Spleen (tissue), 11 donors: ENCODE data around the gene GSN. TPM values are rescaled to one million over a fixed set of nuclear protein-coding genes. Genes with fewer than 3 reads are reported as not detected.

Experiments used
- DNase-seq: peaks from one replicate; pipeline ENCODE4 v3.0.0-alpha.2; 2020
- H3K27ac ChIP-seq, 8 donors: fragments of 200-600 bp; sonication (generic) in 7 of 8; 1 replicate in 4 of 8; 2 replicates in 4 of 8; pipeline versions ENCODE4 v1.5.0 to v1.8.0; 2016 to 2021; ENCODE audit warnings: inconsistent platforms in 4 of 8, mild to moderate bottlenecking in 4 of 8, moderate library complexity in 1 of 8
- H3K27me3 ChIP-seq, 7 donors: fragments of 200-600 bp; sonication (generic) in 6 of 7; replicated peaks in 1 of 7; 1 replicate in 4 of 7; 2 replicates in 3 of 7; pipeline versions ENCODE4 v1.5.0 to v1.8.0; 2016 to 2021; ENCODE audit warnings: inconsistent platforms in 3 of 7, mild to moderate bottlenecking in 1 of 7
- H3K36me3 ChIP-seq, 6 donors: fragments of 200-600 bp; sonication (generic) in 5 of 6; 1 replicate in 4 of 6; 2 replicates in 2 of 6; pipeline versions ENCODE4 v1.5.0 to v1.8.0; 2016 to 2021; ENCODE audit warnings: inconsistent platforms in 2 of 6
- H3K4me1 ChIP-seq, 6 donors: fragments of 200-600 bp; sonication (generic) in 5 of 6; 1 replicate in 3 of 6; 2 replicates in 3 of 6; pipeline versions ENCODE4 v1.5.0 to v1.8.0; 2016 to 2021; ENCODE audit warnings: inconsistent platforms in 3 of 6
- H3K4me3 ChIP-seq, 8 donors: fragments of 200-600 bp; sonication (generic) in 7 of 8; 1 replicate in 4 of 8; 2 replicates in 4 of 8; pipeline versions ENCODE4 v1.5.0 to v1.8.0; 2016 to 2021; ENCODE audit warnings: inconsistent platforms in 4 of 8, mild to moderate bottlenecking in 4 of 8, moderate library complexity in 2 of 8
- H3K9me3 ChIP-seq, 8 donors: fragments of 200-600 bp; sonication (generic) in 7 of 8; 1 replicate in 4 of 8; 2 replicates in 4 of 8; pipeline versions ENCODE4 v1.5.0 to v1.8.0; 2016 to 2021; ENCODE audit warnings: inconsistent platforms in 4 of 8
- POLR2A ChIP-seq, 3 donors: fragments of 450-650 bp; IDR thresholded peaks; one replicate each; pipeline ENCODE4 v1.5.1; 2017; ENCODE audit warnings: antibody characterized with exemption in 3 of 3, mild to moderate bottlenecking in 1 of 3
- POLR2AphosphoS5 ChIP-seq, 3 donors: sonication (generic); formaldehyde crosslinking; IDR thresholded peaks; one replicate each; pipeline ENCODE4 v1.5.1; 2017; ENCODE audit warnings: antibody characterized with exemption in 3 of 3
- WGBS, 5 donors: extraction: QIAGEN DNeasy Blood & Tissue Kit in 3 of 5; methylation state at CpG; one replicate each; pipeline versions ENCODE4 v1.1.5 to v1.1.7; 2013 to 2018; 5-methylcytosine and 5-hydroxymethylcytosine counted together
- intact Hi-C: fragments of 100-400 bp; cut with DNase I; formaldehyde crosslinking; loops from one replicate; pipeline ENCODE4 v1.15.0; 2023; ENCODE audit warnings: low total_unique reads
- polyA plus RNA-seq, 3 donors: library from polyadenylated mRNA; stranded (reverse); fragments of 200-250 nt; gene quantifications; one replicate each; pipeline ENCODE4 v1.2.1, GENCODE V29; 2013
- total RNA-seq, 7 donors: library from RNA; depleted of rRNA in 3 of 7; stranded (reverse); fragments of >200 nt in 3 of 7; fragmentation: NEBNext Ultra II Directional in 4 of 7; extraction: Animal tissue kit (Norgen Biotek cat#: 25700) in 4 of 7; gene quantifications; one replicate each; pipeline versions ENCODE4 v1.1.0 to v1.2.1, GENCODE V29; 2016 to 2021
- TF ChIP-seq, protein P1 (sequence below), 11 experiments: fragments of 200-600 bp in 7 of 11; fragments of 450-650 bp in 4 of 11; sonication (generic) in 4 of 11; IDR thresholded peaks in 8 of 11; conservative IDR thresholded peaks in 3 of 11; 1 replicate in 7 of 11; 2 replicates in 4 of 11; pipeline versions ENCODE4 v1.4.0 to v1.8.0; 2016 to 2021; ENCODE audit warnings: antibody characterized with exemption in 11 of 11, inconsistent platforms in 4 of 11, mild to moderate bottlenecking in 1 of 11
- donor health status: healthy with polysubstance abuse.
- donor health status: DM: no; HTN: no; CAD: no; lungs with moderate emphysema.
- donor health status: DM: no; HTN: no; CAD: no.
- donor health status: Bipolar disorder and iron deficiency.
- donor health status: healthy.
- donor health status: DM: no; HTN: no; CAD: no.
- donor health status: DM: yes; HTN: yes; CAD: no.

GSN gene
- total and polyA plus RNA-seq, 10 donors, result 115 to 432 (median 227) TPM

- WGBS, 5 donors, result 11 to 20% (median 15%) methylated on average over 4 of the region's 4 CpGs
- H3K27me3 ChIP-seq, result no peaks in the 10 kb centered on the region
- TF ChIP-seq POLR2A (IDR thresholded peaks at IDR 0.05) (no peak), POLR2AphosphoS5 (IDR thresholded peaks at IDR 0.05) (peak in 1 of 3 donors; percentile 8)
- no peak for DNase-seq
- H3K9me3 ChIP-seq, result no peaks in the 10 kb centered on the region
- H3K27ac ChIP-seq, result no peak overlapping the region
- intact Hi-C loops, result loop anchor here (10.0 kb wide), 1 partner anchor 46 kb away; no protein-coding TSS in a partner anchor
- no peaks in the 10 kb centered on the region for H3K36me3 ChIP-seq
- H3K4me1 ChIP-seq, result peaks cover 0 to 21% (median 8%) of the 10 kb centered on the region in 6 donors
- H3K4me3 ChIP-seq, result no peak overlapping the region
These were observed 6.9 kb upstream of the GSN start for GRCh38 chr9:121261107-121261460.

DNA sequence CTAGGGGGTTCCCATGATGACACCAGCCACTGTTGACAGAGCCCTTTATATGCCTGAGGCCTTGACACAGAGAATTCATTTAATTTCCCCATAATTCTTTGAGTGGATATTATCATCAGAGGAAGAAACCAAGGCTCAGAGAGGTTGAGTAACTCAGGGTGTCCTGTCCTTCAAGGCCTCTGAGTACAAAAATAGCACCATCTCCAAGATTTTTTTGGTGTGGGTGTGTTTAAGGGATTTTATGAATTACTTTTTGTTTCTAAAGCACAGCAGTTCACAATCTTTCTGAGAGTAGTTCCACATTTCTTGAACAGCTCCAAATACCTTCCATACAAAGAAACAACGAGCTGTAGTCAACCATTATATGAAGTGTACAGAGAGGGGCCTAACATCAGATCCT is 6.2 kb upstream of the GSN start:
- Histone ChIP-seq H3K27ac (no peak overlapping the region), H3K27me3 (no peaks in the 10 kb centered on the region), H3K4me3 (no peak overlapping the region), H3K36me3 (no peaks in the 10 kb centered on the region), H3K9me3 (no peaks in the 10 kb centered on the region), H3K4me1 (peaks cover 0 to 26% (median 12%) of the 10 kb centered on the region in 6 donors)
- DNase-seq, result no peak
- 86 to 92% (median 91%) methylated on average over 1 of the region's 1 CpG for WGBS, 5 donors
- intact Hi-C loops, result loop anchor here (10.0 kb wide), 1 partner anchor 47 kb away; no protein-coding TSS in a partner anchor
- TF ChIP-seq, protein P1, sequence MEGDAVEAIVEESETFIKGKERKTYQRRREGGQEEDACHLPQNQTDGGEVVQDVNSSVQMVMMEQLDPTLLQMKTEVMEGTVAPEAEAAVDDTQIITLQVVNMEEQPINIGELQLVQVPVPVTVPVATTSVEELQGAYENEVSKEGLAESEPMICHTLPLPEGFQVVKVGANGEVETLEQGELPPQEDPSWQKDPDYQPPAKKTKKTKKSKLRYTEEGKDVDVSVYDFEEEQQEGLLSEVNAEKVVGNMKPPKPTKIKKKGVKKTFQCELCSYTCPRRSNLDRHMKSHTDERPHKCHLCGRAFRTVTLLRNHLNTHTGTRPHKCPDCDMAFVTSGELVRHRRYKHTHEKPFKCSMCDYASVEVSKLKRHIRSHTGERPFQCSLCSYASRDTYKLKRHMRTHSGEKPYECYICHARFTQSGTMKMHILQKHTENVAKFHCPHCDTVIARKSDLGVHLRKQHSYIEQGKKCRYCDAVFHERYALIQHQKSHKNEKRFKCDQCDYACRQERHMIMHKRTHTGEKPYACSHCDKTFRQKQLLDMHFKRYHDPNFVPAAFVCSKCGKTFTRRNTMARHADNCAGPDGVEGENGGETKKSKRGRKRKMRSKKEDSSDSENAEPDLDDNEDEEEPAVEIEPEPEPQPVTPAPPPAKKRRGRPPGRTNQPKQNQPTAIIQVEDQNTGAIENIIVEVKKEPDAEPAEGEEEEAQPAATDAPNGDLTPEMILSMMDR (IDR thresholded peaks at IDR 0.05 in 8 of 11, conservative IDR thresholded peaks at IDR 0.05 in 3 of 11), result no peak
- TF ChIP-seq POLR2AphosphoS5 (IDR thresholded peaks at IDR 0.05) (no peak), POLR2A (IDR thresholded peaks at IDR 0.05) (no peak)

DNA sequence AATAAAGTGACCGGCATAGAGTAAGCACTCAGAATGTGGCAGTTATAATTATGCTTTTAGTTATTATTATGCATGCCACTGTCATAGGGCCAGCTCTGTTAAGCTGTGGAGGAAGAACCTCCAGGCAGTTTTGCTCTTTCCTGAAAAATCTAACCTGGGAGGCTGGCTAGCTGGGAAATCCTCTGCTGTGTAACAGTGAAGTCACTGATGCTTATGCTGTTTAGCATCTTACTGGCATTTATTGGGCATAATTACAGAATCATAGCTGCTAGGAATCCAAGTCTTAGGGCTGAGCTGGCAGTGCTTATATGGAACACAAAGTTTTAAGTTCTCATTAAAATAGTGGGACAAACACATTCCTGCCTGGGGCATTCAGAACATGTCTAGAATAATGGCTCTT is 5.5 kb upstream of the GSN start:
- Histone ChIP-seq H3K4me3 (no peak overlapping the region), H3K9me3 (no peaks in the 10 kb centered on the region), H3K27ac (no peak overlapping the region), H3K36me3 (no peaks in the 10 kb centered on the region), H3K4me1 (peaks cover 2 to 33% (median 18%) of the 10 kb centered on the region in 6 donors), H3K27me3 (no peaks in the 10 kb centered on the region)
- intact Hi-C loops, result loop anchor here (10.0 kb wide), 1 partner anchor 48 kb away; no protein-coding TSS in a partner anchor
- TF ChIP-seq POLR2AphosphoS5 (IDR thresholded peaks at IDR 0.05), result no peak
- no peak for TF ChIP-seq POLR2A (IDR thresholded peaks at IDR 0.05)
- TF ChIP-seq, protein P1 (IDR thresholded peaks at IDR 0.05 in 8 of 11, conservative IDR thresholded peaks at IDR 0.05 in 3 of 11), result no peak
- no peak for DNase-seq
- WGBS, 5 donors, result 84 to 98% (median 93%) methylated on average over 1 of the region's 1 CpG

GRCh38 chr9:121262953-121263352 is 5.0 kb upstream of the GSN start:
- WGBS, 5 donors, result 75 to 80% (median 77%) methylated on average over 5 of the region's 5 CpGs

More at GRCh38 chr9:121262953-121263352, 5.0 kb upstream of the GSN start:
- Histone ChIP-seq H3K9me3 (no peaks in the 10 kb centered on the region), H3K4me3 (no peak overlapping the region), H3K27me3 (no peaks in the 10 kb centered on the region), H3K4me1 (peaks cover 4 to 33% (median 21%) of the 10 kb centered on the region in 6 donors), H3K36me3 (no peaks in the 10 kb centered on the region), H3K27ac (no peak overlapping the region)
- intact Hi-C loops, result loop anchor here (10.0 kb wide), 1 partner anchor 48 kb away; no protein-coding TSS in a partner anchor
- no peak for DNase-seq
- TF ChIP-seq POLR2AphosphoS5 (IDR thresholded peaks at IDR 0.05) (no peak), POLR2A (IDR thresholded peaks at IDR 0.05) (no peak)
- TF ChIP-seq, protein P1 (IDR thresholded peaks at IDR 0.05 in 8 of 11, conservative IDR thresholded peaks at IDR 0.05 in 3 of 11), result no peak
